Parathyroid adenoma (tissue), 2 donors: ENCODE measurements around the gene SLC2A11.

Experiments
- H2AFZ ChIP-seq: fragments of 300-600 bp; sonication (generic); one replicate; pipeline ENCODE4 v1.7.0; 2017; ENCODE audit warnings: antibody characterized with exemption, mild to moderate bottlenecking
- H3K27ac ChIP-seq: fragments of 300-600 bp; sonication (generic); one replicate; pipeline ENCODE4 v1.7.0; 2017
- H3K27me3 ChIP-seq: fragments of 300-600 bp; sonication (generic); one replicate; pipeline ENCODE4 v1.7.0; 2017; ENCODE audit warnings: low read length; ENCODE audit not compliant: control insufficient read depth, insufficient read depth
- H3K36me3 ChIP-seq: fragments of 300-600 bp; sonication (generic); one replicate; pipeline ENCODE4 v1.7.0; 2017; ENCODE audit warnings: low read length; ENCODE audit not compliant: control insufficient read depth, insufficient read depth
- H3K4me1 ChIP-seq: fragments of 300-600 bp; sonication (generic); one replicate; pipeline ENCODE4 v1.7.0; 2017; ENCODE audit warnings: control low read depth
- H3K4me2 ChIP-seq: fragments of 300-600 bp; sonication (generic); one replicate; pipeline ENCODE4 v1.7.0; 2017; ENCODE audit warnings: low read length
- H3K4me3 ChIP-seq: fragments of 300-600 bp; sonication (generic); one replicate; pipeline ENCODE4 v1.7.0; 2017; ENCODE audit warnings: low read depth, low read length
- H3K79me2 ChIP-seq: fragments of 300-600 bp; sonication (generic); one replicate; pipeline ENCODE4 v1.7.0; 2017; ENCODE audit warnings: control low read depth
- H3K9ac ChIP-seq: fragments of 300-600 bp; sonication (generic); one replicate; pipeline ENCODE4 v1.7.0; 2017; ENCODE audit warnings: mild to moderate bottlenecking
- H3K9me3 ChIP-seq: fragments of 300-600 bp; sonication (generic); one replicate; pipeline ENCODE4 v1.7.0; 2017; ENCODE audit warnings: low read length; ENCODE audit not compliant: control insufficient read depth
- TF ChIP-seq, protein P1 (sequence below): fragments of 300-600 bp; sonication (generic); IDR thresholded peaks from one replicate; pipeline ENCODE4 v1.7.0; 2017; ENCODE audit warnings: antibody characterized with exemption, mild to moderate bottlenecking
- donor health status: primary hyperparathyroidism.

SLC2A11 gene

GRCh38 chr22:23845265-23846080 lies 12.2 kb upstream of the SLC2A11 start:
- no peaks in the 10 kb centered on the region for H3K27me3 ChIP-seq
- no peak overlapping the region for H3K4me2 ChIP-seq
- H2AFZ ChIP-seq: no peak overlapping the region
- no peak overlapping the region for H3K4me3 ChIP-seq
- H3K9ac ChIP-seq: no peak overlapping the region
- H3K27ac ChIP-seq: peak overlapping the region; percentile 60
- no peaks in the 10 kb centered on the region for H3K36me3 ChIP-seq
- H3K4me1 ChIP-seq: peaks cover 9% of the 10 kb centered on the region
- TF ChIP-seq, protein P1, sequence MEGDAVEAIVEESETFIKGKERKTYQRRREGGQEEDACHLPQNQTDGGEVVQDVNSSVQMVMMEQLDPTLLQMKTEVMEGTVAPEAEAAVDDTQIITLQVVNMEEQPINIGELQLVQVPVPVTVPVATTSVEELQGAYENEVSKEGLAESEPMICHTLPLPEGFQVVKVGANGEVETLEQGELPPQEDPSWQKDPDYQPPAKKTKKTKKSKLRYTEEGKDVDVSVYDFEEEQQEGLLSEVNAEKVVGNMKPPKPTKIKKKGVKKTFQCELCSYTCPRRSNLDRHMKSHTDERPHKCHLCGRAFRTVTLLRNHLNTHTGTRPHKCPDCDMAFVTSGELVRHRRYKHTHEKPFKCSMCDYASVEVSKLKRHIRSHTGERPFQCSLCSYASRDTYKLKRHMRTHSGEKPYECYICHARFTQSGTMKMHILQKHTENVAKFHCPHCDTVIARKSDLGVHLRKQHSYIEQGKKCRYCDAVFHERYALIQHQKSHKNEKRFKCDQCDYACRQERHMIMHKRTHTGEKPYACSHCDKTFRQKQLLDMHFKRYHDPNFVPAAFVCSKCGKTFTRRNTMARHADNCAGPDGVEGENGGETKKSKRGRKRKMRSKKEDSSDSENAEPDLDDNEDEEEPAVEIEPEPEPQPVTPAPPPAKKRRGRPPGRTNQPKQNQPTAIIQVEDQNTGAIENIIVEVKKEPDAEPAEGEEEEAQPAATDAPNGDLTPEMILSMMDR: no peak
- H3K9me3 ChIP-seq: no peaks in the 10 kb centered on the region
- no peaks in the 10 kb centered on the region for H3K79me2 ChIP-seq

GRCh38 chr22:23846081-23846469 lies 11.6 kb upstream of the SLC2A11 start:
- H3K27ac ChIP-seq: peak overlapping the region; percentile 22
- no peaks in the 10 kb centered on the region for H3K27me3 ChIP-seq
- no peak overlapping the region for H2AFZ ChIP-seq
- H3K9me3 ChIP-seq: no peaks in the 10 kb centered on the region
- H3K4me1 ChIP-seq: peaks cover 9% of the 10 kb centered on the region
- no peaks in the 10 kb centered on the region for H3K36me3 ChIP-seq
- TF ChIP-seq, protein P1: no peak
- H3K4me2 ChIP-seq: no peak overlapping the region
- H3K79me2 ChIP-seq: no peaks in the 10 kb centered on the region
- no peak overlapping the region for H3K9ac ChIP-seq
- H3K4me3 ChIP-seq: no peak overlapping the region

DNA sequence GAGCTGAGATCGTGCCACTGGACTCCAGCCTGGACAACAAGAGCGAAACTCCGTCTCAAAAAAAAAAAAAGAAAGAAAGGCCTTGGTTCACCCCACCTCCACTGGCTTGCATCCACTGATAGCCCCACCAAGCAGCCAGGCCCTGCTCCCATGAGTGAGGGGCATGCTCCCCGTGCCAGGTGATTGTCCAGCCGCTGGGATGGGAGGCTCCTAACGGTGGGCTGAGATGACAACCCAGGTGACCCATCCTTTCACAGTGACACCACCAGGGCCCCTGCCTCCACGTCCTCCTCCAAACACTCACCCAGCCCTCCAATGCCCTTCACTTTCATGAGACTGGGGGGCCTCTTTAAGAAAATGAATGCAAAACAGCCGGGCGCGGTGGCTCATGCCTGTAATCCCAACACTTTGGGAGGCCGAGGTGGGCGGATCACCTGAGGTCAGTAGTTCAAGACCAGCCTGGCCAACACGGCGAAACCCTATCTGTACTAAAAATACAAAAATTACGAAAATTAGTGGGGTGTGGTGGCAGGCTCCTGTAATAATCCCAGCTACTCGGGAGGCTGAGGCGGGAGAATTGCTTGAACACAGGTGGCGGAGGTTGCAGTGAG lies 10.3 kb upstream of the SLC2A11 start:
- H3K27ac ChIP-seq: no peak overlapping the region
- TF ChIP-seq, protein P1: no peak
- H3K27me3 ChIP-seq: no peaks in the 10 kb centered on the region
- H3K9me3 ChIP-seq: no peaks in the 10 kb centered on the region
- H3K79me2 ChIP-seq: no peaks in the 10 kb centered on the region
- no peaks in the 10 kb centered on the region for H3K36me3 ChIP-seq
- H2AFZ ChIP-seq: no peak overlapping the region
- H3K4me2 ChIP-seq: no peak overlapping the region
- H3K4me3 ChIP-seq: no peak overlapping the region
- H3K9ac ChIP-seq: no peak overlapping the region
- H3K4me1 ChIP-seq: peaks cover 9% of the 10 kb centered on the region

- no peaks in the 10 kb centered on the region for H3K9me3 ChIP-seq
- H3K79me2 ChIP-seq: no peaks in the 10 kb centered on the region
- no peak overlapping the region for H3K27ac ChIP-seq
- no peak overlapping the region for H3K4me3 ChIP-seq
- H3K4me1 ChIP-seq: peaks cover 9% of the 10 kb centered on the region
- TF ChIP-seq, protein P1: no peak
- no peak overlapping the region for H3K4me2 ChIP-seq
- H3K36me3 ChIP-seq: no peaks in the 10 kb centered on the region
- no peak overlapping the region for H2AFZ ChIP-seq
- H3K9ac ChIP-seq: no peak overlapping the region
- no peaks in the 10 kb centered on the region for H3K27me3 ChIP-seq
These were observed 9.4 kb upstream of the SLC2A11 start for GRCh38 chr22:23847991-23848864.
